Prostate gland (tissue), 2 donors: Measurements from ENCODE around the gene MYO5B.

Source experiments
- POLR2AphosphoS5 ChIP-seq: sonication (generic); formaldehyde crosslinking; IDR thresholded peaks from one replicate; pipeline ENCODE4 v1.6.1; 2017; ENCODE audit warnings: antibody characterized with exemption
- TF ChIP-seq, protein P1 (sequence below), 4 experiments: fragments of 200-600 bp in 2 of 4; fragments of 450-650 bp in 2 of 4; sonication (generic) in 2 of 4; IDR thresholded peaks; 1 replicate in 3 of 4; 2 replicates in 1 of 4; pipeline ENCODE4 v1.5.1; 2016 to 2019; ENCODE audit warnings: antibody characterized with exemption in 4 of 4, mild to moderate bottlenecking in 2 of 4, moderate library complexity in 2 of 4

- TF ChIP-seq, protein P1, sequence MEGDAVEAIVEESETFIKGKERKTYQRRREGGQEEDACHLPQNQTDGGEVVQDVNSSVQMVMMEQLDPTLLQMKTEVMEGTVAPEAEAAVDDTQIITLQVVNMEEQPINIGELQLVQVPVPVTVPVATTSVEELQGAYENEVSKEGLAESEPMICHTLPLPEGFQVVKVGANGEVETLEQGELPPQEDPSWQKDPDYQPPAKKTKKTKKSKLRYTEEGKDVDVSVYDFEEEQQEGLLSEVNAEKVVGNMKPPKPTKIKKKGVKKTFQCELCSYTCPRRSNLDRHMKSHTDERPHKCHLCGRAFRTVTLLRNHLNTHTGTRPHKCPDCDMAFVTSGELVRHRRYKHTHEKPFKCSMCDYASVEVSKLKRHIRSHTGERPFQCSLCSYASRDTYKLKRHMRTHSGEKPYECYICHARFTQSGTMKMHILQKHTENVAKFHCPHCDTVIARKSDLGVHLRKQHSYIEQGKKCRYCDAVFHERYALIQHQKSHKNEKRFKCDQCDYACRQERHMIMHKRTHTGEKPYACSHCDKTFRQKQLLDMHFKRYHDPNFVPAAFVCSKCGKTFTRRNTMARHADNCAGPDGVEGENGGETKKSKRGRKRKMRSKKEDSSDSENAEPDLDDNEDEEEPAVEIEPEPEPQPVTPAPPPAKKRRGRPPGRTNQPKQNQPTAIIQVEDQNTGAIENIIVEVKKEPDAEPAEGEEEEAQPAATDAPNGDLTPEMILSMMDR (IDR thresholded peaks at IDR 0.05) = no peak
- TF ChIP-seq POLR2AphosphoS5 = no peak
These were observed 227.2 kb downstream of the MYO5B start for GRCh38 chr18:49967636-49968313.
